NCI-H2171 (cell line): ENCODE results near the gene S100A4.

Source experiments
- DNase-seq: peaks from one replicate; lab custom pipeline; 2025; lab: John Stamatoyannopoulos, UW

Gene S100A4

GRCh38 chr1:153507926-153508583 is 37.6 kb downstream of the S100A4 start:
- no peak for DNase-seq

- DNase-seq, result no peak
Measured at GRCh38 chr1:153506831-153507413, 38.7 kb downstream of the S100A4 start.

GRCh38 chr1:153506386-153506785 is 39.2 kb downstream of the S100A4 start:
- no peak for DNase-seq

DNA sequence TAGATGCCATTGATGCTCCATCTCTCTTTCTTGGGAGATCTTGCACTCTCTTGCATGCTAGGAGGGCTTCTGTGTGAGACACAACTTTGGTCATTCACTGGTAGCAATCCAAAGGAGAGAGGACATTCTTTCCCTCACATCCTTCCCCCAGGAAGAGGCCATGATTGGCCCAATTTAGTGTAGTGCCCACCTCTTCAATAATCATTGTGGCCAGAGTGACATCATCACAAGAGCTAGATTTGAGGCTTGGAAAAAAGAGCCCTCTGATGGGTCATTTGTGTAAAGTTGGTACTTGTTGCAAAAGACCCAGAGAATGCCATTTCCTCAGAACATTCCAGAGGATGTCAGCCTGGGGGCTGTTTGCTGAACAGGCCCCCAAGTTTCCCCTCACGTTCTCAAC is 40.0 kb downstream of the S100A4 start:
- no peak for DNase-seq

GRCh38 chr1:153503766-153504165 is 41.8 kb downstream of the S100A4 start:
- no peak for DNase-seq

GRCh38 chr1:153498746-153499145 is 46.9 kb downstream of the S100A4 start:
- no peak for DNase-seq

DNA sequence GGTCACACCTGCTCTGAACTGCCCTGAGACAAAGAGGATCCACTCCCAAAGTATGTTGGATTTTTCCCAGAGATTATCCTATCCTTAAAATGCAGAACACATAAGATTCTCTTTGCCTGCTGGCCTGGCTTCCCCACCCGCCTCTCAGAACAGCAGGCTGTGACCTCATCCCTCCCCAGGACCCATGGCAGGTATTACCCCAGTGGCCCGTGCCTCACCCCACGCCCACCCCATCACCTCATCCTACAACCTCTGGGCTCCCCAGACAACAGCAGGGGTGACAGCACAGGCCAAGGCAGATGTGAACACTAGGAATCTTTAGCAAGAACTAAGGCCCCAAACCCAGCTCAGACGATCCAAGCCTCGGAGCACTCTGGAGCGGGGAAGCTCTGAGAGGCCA is 50.1 kb downstream of the S100A4 start:
- no peak for DNase-seq

DNA sequence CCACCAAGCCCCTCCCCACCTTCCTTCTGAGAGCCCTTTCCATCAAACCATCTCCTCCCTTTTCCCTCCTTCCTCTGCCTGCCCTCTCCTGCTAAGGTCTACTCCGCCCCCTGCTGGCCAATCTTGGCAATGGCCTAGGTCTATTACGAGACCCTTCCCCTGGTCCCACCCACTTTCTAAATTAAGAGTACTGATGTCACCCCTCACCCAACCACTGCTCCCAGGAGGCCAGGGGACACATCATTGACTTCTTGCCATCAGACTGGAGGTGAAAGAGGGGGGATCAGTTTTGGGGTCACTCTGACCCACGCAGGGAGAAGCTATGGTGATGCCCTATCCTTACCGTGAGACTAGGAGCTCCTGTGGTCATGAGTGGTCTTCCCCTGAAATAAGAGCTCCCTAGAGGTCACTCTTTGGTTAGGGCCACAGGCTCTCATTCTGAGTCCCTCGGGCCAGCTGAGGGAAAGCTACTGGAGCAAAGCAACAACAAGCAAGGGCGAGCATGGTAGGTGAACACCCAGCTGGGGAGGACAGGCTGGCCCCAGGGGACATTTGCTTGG is 50.5 kb downstream of the S100A4 start:
- DNase-seq, result peak; percentile 71
